Lower leg skin (tissue), 4 donors: ENCODE measurements around the gene EME2. TPM values are rescaled to one million over a fixed set of nuclear protein-coding genes. Genes with fewer than 3 reads are reported as not detected.

ENCODE experiments used
- DNase-seq, 2 donors: peaks; one replicate each; pipeline ENCODE4 v3.0.0-alpha.2; 2019; ENCODE audit warnings: low spot score in 2 of 2
- H3K4me3 ChIP-seq: fragments of 200-600 bp; sonication (generic); 2 replicates; pipeline ENCODE4 v1.5.1; 2017; ENCODE audit warnings: mild to moderate bottlenecking, low read depth; ENCODE audit not compliant: poor library complexity, severe bottlenecking
- POLR2A ChIP-seq, 2 donors: fragments of 450-650 bp; IDR thresholded peaks; one replicate each; pipeline ENCODE4 v1.6.1; 2016 to 2017; ENCODE audit warnings: antibody characterized with exemption in 2 of 2, mild to moderate bottlenecking in 1 of 2, moderate library complexity in 1 of 2
- WGBS, 2 donors: methylation state at CpG; one replicate each; pipeline ENCODE4 v1.1.5; 2018; 5-methylcytosine and 5-hydroxymethylcytosine counted together
- intact Hi-C: fragments of 100-400 bp; cut with DNase I; formaldehyde crosslinking; loops from one replicate; pipeline ENCODE4 v1.15.0; 2023; ENCODE audit warnings: low total_unique reads
- total RNA-seq, 4 donors: library from RNA; depleted of rRNA; stranded (reverse); fragments of >200 nt; gene quantifications; one replicate each; pipeline ENCODE4 v1.1.0, GENCODE V29; 2016
- TF ChIP-seq, protein P1 (sequence below), 3 donors: fragments of 450-650 bp; IDR thresholded peaks; one replicate each; pipeline ENCODE4 v1.5.1; 2016; ENCODE audit warnings: antibody characterized with exemption in 3 of 3, mild to moderate bottlenecking in 3 of 3, moderate library complexity in 2 of 3

EME2 gene
- total RNA-seq, 4 donors from 2014 or later: 7.6 to 22.3 (median 13.0) TPM

DNA sequence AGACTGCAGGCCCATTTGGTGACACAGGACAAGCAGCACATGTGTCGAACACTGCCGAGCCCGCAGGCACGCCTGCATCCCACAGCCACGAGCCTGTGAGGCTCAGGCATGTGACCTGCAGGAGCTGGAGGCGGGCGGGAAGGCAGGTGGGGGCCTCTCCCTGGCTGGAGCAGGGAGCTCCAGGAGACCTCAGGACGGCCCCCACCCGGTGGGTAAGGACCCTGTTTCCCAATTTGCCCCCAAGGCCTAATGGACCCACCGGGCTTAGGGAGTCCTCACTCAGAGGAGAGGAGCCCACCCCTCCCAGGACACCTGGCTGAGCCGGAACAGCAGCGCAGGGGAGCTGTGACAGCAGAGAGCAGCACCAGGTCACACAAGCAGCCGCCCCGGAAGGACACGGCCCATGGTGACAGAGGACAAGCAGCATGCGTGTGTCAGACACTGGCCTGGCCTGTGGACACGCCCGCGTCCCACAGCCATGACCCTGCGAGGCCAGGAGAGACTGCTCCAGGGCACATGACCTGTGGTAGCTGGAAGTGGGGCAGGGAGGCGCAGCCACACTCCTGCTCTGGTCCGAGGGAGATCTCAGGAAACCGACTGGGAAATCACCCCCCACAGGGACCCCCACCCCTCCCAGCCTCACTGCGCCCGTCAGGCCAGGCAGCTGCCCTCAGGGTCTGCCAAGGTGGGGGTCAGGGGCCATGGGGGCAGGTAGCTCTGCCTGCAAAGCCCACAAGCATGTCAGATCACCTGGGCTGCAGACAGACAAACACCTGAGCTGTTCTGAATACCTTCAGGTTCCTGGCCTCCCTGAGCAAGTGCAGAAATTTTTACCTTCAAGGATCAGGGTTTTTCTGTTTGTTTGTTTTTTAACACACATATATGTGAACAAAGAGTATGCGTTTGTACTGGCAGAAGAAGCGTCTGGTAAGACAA lies 7.4 kb downstream of the EME2 start:
- TF ChIP-seq, protein P1, sequence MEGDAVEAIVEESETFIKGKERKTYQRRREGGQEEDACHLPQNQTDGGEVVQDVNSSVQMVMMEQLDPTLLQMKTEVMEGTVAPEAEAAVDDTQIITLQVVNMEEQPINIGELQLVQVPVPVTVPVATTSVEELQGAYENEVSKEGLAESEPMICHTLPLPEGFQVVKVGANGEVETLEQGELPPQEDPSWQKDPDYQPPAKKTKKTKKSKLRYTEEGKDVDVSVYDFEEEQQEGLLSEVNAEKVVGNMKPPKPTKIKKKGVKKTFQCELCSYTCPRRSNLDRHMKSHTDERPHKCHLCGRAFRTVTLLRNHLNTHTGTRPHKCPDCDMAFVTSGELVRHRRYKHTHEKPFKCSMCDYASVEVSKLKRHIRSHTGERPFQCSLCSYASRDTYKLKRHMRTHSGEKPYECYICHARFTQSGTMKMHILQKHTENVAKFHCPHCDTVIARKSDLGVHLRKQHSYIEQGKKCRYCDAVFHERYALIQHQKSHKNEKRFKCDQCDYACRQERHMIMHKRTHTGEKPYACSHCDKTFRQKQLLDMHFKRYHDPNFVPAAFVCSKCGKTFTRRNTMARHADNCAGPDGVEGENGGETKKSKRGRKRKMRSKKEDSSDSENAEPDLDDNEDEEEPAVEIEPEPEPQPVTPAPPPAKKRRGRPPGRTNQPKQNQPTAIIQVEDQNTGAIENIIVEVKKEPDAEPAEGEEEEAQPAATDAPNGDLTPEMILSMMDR (IDR thresholded peaks at IDR 0.05): no peak
- no peak for TF ChIP-seq POLR2A (IDR thresholded peaks at IDR 0.05)
- H3K4me3 ChIP-seq: no peak overlapping the region
- intact Hi-C loops: no loop called here
- no peak for DNase-seq
- WGBS, 2 donors: 79 to 80% methylated on average over 8 to 26 of the region's 27 CpGs

DNA sequence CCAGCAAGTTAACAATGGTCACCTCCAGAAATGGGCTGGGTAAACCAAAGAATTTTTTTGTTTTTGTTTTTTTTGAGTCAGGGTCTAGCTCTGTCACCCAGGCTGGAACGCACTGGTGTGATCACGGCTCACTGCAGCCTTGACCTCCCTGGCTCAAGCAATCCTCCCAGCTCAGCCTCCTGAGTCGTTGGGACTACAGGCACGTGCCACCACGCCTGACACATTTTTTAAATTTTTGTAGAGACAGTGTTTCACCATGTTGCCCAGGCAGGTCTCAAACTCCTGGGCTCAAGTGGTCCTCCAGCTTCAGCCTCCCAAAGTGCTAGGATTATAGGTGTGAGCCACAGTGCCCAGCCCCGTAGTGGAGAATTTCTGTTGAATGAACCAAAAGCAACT lies 8.1 kb downstream of the EME2 start:
- WGBS, 2 donors: 76 to 81% methylated on average over 6 of the region's 6 CpGs
- no peak overlapping the region for H3K4me3 ChIP-seq
- TF ChIP-seq, protein P1 (IDR thresholded peaks at IDR 0.05): no peak
- TF ChIP-seq POLR2A (IDR thresholded peaks at IDR 0.05): no peak
- intact Hi-C loops: no loop called here
- no peak for DNase-seq

- no peak for DNase-seq
- WGBS, 2 donors: 52 to 59% methylated on average over 8 to 20 of the region's 20 CpGs
- TF ChIP-seq POLR2A (IDR thresholded peaks at IDR 0.05): no peak
- TF ChIP-seq, protein P1 (IDR thresholded peaks at IDR 0.05): no peak
- intact Hi-C loops: no loop called here
- no peak overlapping the region for H3K4me3 ChIP-seq
Measured at GRCh38 chr16:1781254-1781653, 8.6 kb downstream of the EME2 start.

DNA sequence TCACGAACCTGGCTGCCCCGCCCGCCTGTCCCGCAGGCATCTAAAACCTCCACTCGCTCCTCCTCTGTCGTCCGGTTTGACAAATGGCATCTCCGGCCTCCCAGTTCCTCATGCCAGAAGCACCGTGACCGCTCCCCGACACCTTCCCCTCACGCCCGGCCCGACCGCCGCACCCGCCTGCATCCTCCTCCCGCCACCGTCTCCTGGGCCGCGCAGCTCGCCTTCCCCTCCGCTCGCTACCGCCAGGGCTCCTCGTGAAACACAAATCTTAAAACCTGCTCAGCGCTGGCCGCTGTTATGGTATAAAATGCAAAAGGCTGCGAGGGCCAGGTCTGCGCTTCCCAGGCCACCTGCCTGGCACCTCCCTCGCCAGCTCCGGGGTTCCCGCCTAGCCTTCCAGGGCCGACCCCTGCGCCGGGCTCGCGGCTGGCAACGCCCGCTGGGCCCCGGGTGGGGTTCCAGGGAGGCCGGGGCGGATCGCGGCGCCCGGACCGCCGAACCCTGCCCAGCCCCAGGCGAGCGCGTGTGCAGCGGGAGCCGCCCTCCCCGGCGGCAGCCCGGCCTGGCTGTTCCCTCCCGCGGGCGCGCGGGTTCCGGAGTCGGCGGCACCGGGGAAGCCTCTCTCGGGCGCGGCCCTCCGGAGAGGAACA lies 9.3 kb downstream of the EME2 start:
- 1% methylated on average over 30 to 47 of the region's 70 CpGs for WGBS, 2 donors
- no peak for DNase-seq
- peak overlapping the region; percentile 59 for H3K4me3 ChIP-seq
- intact Hi-C loops: no loop called here
- TF ChIP-seq, protein P1 (IDR thresholded peaks at IDR 0.05): no peak
- no peak for TF ChIP-seq POLR2A (IDR thresholded peaks at IDR 0.05)

DNA sequence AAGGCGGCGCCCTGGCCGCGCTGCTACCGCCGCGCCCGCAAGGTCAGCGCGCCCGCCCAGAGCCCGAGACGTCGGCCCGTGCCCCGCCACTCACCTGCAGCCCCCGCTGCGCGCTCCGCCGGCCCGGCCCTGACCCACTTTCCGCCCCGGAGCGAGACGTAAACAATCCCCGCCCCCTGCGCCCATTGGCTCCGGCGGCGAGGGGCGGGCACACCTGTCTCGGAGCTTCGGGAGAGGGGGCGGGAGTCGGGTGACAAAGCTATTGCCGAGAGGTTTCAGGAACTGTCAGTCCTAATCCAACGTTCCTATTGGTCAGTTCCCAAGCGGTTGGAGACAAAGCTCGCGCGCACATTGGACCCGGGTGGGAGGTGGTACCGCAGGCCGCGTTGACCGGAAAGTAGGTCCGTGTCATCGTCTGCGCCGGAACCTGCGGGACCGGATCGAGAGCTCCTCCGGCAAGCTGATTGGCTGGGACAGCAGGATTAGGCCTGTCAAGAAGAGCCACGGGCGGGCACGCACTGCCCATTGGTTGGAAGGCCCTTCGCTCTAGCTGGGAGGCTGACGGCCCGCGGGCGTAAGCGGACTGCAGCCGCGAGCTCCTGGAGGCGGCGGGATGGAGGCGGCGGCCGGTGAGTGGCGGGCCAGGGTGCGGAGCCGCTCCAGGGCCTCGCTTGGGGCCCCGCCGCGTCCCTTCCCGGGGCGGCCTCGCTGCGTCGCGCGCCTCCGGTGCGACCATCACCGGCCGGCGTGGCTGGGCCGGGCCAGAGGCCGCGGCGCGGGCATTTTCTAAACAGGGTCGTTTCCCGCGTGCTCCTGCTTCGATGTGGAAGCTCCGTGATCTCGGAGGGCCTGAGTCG lies 10.0 kb downstream of the EME2 start, which contains the start of the genes NUBP2 and SPSB3:
Gene NUBP2, plus strand, starts transcription at position 553 of the 857 bp plus-strand sequence. Its CDS starts 61 bp downstream, at position 614.
Gene SPSB3, minus strand, starts transcription at position 164 of the 857 bp plus-strand sequence. CDS start 1,088 bp downstream, outside the sequence.
- DNase-seq: peak; percentile 100
- peak within 1 kb of the TSS; percentile 86 for H3K4me3 ChIP-seq
- no peak for TF ChIP-seq POLR2A (IDR thresholded peaks at IDR 0.05)
- TF ChIP-seq, protein P1 (IDR thresholded peaks at IDR 0.05): no peak
- 0 to 1% methylated on average over 40 to 96 of the region's 102 CpGs for WGBS, 2 donors
- intact Hi-C loops: no loop called here
